Measurements from ENCODE around the gene TEAD4. TPM values are rescaled to one million over a fixed set of nuclear protein-coding genes. Genes with fewer than 3 reads are reported as not detected.
A peak's percentile ranks its signal among the peaks of the same experiment; 100 is the strongest.

The TEAD4 gene
- 10 to 100 TPM in 3 of 4 donors, 1 to 10 TPM in 1; 9.4 to 20.0 (median 19.2) TPM for polyA plus RNA-seq (ENCODE audit: insufficient read length in 4 of 4)

DNA sequence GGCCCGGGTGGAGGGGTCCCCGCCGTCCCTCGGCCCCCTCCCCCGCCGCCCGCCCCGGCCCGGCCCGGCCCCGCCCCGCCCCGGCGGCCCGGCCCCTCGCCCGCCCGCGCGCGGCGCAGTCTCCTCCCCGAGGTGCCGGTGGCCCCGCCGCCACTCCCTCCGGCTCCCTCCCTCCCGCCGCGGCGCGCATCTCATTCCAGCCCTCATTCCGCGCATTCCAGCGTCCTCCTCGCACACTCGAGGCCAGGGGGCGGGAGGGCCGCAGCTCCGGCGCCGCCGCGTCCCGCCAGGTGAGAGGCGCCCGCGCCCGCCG, at the start of gene TEAD4:
TEAD4 (plus strand) TSS at position 206 of the 313 bp plus-strand sequence.
- DNase-seq (ENCODE audit: low read depth in 4 of 4, low spot score in 3 of 4): peak in 2 of 4 donors; percentile 47 to 60

GRCh38 chr12:2912216-2912575, 47.0 kb upstream of the TEAD4 start:
- DNase-seq (ENCODE audit: low read depth in 4 of 4, low spot score in 3 of 4): no peak

DNA sequence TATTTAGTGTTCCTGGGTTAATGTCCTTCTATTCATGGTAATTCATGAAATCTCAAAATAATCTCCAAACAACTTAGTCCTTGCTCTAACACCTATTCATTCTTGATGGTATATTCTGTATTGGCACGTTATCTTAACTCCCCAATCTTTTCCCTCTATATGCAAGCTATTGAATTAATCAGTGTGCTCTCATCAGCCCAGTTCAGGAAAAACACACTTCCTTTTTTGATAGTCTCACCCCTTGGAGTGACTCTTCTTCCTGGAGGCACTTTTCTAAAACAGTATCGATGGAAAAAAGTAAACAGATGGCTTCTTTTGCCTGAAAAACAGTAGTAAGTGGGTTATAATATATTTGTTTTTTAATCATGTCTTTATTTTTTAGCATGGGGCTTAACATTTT, 39.9 kb upstream of the TEAD4 start:
- DNase-seq (ENCODE audit: low read depth in 4 of 4, low spot score in 3 of 4): no peak

GRCh38 chr12:2922329-2922728, 36.9 kb upstream of the TEAD4 start:
- DNase-seq (ENCODE audit: low read depth in 4 of 4, low spot score in 3 of 4): no peak

DNA sequence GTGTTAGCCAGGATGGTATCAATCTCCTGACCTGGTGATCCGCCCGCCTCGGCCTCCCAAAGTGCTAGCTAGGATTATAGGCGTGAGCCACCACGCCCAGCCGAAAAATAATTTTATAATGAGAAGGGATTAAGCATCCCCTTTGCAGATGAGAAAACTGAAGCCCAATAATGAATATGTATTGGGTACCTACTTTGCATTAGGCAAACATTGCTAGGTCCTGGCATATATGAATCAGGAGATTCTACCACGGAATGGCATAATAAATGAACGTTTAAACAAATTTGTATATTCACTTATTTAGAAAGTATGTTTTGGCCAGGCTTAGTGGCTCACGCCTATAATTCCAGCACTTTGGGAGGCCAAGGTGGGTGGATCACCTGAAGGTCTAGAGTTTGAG, 36.1 kb upstream of the TEAD4 start:
- DNase-seq (ENCODE audit: low read depth in 4 of 4, low spot score in 3 of 4): no peak

- DNase-seq (ENCODE audit: low read depth in 4 of 4, low spot score in 3 of 4): no peak
These were observed 35.2 kb upstream of the TEAD4 start for GRCh38 chr12:2924019-2924418.

- DNase-seq (ENCODE audit: low read depth in 4 of 4, low spot score in 3 of 4): no peak
These were observed 33.7 kb upstream of the TEAD4 start for GRCh38 chr12:2925322-2925995.

DNA sequence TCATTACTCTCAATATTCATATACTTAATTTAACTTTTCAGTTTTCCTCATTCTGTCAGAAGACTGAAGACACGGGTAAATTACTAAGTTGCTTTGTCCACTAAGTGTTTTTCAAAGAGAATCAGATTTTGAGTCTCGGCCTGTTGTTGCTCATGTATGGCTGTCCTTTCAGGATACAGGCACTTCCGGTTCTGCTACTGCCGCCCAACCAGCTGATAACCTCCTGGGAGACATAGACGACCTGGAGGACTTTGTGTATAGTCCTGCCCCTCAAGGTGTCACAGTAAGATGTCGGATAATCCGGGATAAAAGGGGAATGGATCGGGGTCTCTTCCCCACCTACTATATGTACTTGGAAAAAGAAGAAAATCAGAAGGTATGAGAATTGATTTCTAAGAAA, 28.3 kb upstream of the TEAD4 start:
- DNase-seq (ENCODE audit: low read depth in 4 of 4, low spot score in 3 of 4): no peak

DNA sequence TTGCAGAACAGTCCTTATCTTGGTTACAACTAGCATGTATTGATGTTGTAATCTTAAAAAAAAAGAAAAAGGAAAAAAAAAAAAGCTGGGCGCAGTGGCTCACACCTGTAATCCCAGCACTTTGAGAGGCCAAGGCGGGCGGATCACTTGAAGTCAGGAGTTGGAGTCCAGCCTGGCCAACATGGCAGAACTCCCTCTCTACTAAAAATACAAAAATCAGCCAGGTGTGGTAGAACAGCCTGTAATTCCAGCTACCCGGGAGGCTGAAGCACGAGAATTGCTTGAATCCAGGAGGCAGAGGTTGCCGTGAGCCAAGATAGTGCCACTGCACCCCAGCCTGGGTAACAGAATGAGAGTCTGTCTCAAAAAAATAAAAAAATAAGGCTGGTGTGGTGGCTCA, 25.6 kb upstream of the TEAD4 start:
- no peak for DNase-seq (ENCODE audit: low read depth in 4 of 4, low spot score in 3 of 4)

- DNase-seq (ENCODE audit: low read depth in 4 of 4, low spot score in 3 of 4): no peak
These were observed 24.8 kb upstream of the TEAD4 start for GRCh38 chr12:2934371-2934770.

GRCh38 chr12:2936301-2936700, 22.9 kb upstream of the TEAD4 start:
- DNase-seq (ENCODE audit: low read depth in 4 of 4, low spot score in 3 of 4): no peak

GRCh38 chr12:2937500-2937899, 21.7 kb upstream of the TEAD4 start:
- no peak for DNase-seq (ENCODE audit: low read depth in 4 of 4, low spot score in 3 of 4)

DNA sequence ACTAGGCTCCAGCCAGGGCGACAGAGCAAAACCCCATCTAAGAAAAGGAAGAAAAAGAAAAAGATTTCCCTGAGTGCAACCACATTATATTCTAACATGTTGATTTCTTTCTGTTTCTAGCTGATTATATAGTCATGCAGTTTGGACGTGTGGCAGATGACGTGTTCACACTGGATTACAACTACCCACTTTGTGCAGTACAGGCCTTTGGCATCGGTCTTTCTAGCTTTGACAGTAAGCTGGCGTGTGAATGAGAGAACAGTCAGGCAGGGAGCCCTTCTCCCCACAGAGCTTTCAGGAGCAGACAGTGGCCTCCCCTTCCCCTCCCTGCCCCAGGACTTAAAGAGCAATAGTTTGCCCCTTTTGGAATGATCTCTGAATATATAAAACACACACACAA, 20.0 kb upstream of the TEAD4 start:
- DNase-seq (ENCODE audit: low read depth in 4 of 4, low spot score in 3 of 4): no peak

GRCh38 chr12:2940564-2940963, 18.6 kb upstream of the TEAD4 start:
- no peak for DNase-seq (ENCODE audit: low read depth in 4 of 4, low spot score in 3 of 4)

GRCh38 chr12:2941524-2941923, 17.7 kb upstream of the TEAD4 start:
- no peak for DNase-seq (ENCODE audit: low read depth in 4 of 4, low spot score in 3 of 4)

GRCh38 chr12:2944401-2945047, 14.7 kb upstream of the TEAD4 start:
- no peak for DNase-seq (ENCODE audit: low read depth in 4 of 4, low spot score in 3 of 4)

DNA sequence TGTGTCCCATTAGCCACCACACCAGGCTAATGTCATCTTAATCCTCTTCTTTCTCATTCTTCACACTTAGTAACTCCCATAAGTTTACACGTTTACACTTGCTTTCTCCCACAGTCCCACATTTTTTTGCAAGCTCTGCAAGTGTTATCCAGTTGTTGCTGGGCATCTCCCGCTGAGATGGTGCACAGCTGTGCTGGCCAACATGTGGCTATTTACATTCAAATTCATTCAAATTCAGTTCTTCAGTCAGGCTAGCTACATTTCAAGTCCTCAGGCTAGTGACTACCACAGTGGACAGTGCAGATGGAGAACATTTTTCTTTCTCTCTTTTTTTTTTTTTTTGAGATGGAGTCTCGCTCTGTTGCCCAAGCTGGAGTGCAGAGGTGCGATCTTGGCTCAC, 9.8 kb upstream of the TEAD4 start:
- DNase-seq (ENCODE audit: low read depth in 4 of 4, low spot score in 3 of 4): no peak

- no peak for DNase-seq (ENCODE audit: low read depth in 4 of 4, low spot score in 3 of 4)
These were observed 3.3 kb upstream of the TEAD4 start for GRCh38 chr12:2955888-2956287.

DNA sequence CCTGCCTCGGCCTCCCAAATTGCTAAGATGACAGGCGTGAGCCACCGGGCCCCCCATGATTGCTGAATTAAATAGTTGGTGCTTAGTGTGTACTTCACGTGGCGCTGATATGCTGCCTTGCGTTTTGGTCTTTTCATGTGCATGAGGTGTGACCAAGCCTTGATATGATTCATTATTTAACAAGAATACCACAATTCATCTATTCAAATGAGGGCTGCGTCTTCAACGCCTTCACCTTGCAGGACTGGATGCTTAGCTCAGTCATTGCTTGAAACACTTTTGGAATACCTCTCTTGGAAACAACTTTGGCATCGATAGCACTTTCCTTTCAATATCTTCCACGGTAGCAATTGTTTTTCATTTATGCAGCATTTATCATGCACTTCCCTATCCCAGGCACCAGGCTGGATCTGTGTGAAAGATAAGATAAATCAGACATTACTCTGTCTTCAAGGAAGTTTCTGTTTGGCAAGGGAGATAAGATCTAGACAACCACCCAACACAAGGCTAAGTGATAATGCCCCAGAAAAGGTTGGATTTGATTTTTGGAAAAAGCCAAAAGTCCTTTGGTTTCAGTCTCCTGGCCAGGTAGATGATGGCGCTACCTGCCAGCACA, 1.3 kb upstream of the TEAD4 start:
- DNase-seq (ENCODE audit: low read depth in 4 of 4, low spot score in 3 of 4): no peak

DNA sequence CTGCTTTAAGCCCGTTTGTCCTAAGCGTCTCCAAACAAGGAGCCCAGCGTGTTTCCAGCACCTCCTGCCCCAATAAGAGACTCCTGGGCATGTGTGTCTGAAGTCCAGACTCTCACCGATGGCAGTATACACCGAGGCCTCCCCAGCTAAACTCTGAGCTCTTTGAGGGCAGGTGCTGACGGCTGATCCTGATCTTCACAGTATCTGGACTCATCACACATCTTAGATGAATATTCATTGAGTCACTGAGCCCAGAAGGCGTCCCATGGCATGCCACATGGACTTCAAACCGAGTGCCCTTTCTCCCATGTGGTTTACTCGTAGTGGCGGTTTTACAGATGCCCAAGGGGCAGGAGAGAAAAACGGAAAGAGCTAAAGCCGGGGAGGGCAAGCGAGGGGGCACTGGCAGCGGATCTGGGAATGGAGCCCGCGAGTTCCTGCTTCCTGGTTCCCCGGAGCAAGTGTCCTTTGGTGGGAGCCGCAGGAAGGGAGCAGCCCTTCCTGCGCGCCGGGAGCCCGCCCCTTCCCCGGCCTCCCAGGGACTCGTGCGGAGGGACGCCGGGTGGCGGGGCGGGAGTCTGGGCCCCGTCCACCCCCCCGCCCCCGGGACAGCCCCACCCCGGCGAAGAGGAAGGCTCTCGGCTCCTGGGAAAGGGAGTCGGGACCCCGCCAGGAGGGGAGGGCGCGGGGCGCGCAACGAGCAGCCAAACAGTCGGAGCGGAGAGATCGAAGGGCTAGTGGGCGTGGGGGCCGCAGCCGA, 585 bp upstream of the TEAD4 start:
- DNase-seq (ENCODE audit: low read depth in 4 of 4, low spot score in 3 of 4): no peak

DNA sequence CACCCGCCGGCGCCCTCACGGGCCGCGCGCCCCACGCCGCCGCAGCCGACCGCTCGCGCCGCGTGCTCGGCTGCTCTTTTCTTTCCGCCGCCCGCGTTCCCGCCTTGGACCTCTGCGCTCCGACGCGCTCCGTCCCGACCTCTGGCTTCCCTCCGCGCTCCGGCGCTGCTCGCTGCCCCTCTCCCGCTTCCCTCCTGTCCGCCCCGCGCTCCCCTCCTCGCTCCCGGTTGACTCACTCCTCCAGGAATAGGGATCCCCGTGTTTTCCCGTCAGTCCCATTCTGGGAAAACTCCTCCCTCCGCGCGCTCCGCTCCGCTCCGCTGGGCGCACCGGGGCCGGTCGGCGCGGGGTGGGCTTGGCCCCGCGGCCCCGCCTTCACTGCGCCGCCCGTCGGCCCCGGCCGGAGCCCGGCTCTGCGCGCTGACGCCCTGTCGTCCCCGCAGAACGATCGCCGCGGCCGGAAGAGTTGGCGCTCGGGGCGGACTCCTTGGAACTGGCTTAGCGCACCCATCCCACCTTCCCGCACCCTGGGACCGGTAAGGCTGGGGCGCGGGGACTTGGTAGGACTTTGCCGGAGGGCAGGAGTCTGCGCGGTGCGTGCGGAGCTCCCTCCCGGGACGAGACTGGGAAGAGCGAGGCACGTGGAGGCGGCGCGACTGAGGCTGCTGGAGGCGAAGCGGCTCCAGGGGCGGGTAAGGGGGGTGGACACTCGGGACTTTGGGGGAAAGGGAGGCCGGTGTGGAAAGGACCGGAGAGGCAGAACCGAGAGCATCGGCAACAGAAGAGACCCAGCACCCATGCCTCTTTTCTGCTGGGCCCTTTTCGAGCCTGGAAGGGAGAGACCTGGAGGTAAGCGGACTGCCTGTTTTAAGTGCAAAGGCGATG, 550 bp downstream of the TEAD4 start:
- DNase-seq (ENCODE audit: low read depth in 4 of 4, low spot score in 3 of 4): no peak

Measured in left renal pelvis (tissue), 4 donors.